ENCODE data around the gene OR2F1.

The OR2F1 gene

DNA sequence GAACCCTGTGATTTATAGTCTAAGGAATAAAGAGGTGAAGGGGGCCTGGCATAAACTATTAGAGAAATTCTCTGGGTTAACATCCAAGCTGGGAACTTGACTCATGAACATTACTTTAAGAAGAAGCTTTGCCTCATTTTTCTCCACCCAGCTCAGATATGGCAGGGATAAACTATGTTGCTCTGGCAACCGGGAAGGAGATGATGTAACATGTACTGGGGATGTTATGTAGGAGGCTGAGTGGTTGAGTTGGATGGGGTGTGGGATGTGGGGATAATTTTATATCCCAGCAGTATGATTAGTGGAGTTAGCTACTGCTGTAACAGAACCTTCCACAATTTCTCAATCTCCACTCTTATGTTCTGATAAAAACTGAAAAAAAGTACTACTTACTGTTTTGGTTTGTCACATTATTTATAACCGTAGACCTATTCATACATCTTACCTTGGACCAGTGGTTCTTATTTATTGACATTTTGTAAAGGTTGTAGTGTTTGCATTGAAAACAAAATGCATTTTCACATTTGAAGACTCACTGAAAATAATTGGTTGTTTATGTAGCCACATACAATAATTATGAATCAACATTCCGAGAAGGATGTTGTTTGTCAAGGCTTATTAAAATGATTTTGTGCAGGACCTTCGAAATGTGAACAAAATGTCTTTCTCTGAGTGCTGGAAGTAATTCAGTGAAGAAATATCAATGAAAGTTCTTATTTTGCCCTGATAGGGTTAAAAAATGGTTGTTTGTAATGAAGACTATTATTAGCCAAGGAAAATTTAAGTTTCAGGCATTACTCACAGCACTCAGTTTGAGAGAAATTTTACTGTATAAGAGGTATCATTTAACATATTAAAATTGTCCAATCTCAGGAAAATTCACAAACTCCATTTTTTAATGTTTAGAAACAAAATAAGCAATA lies 18.3 kb upstream of the OR2F1 start:
- H3K27ac ChIP-seq = no peak overlapping the region

DNA sequence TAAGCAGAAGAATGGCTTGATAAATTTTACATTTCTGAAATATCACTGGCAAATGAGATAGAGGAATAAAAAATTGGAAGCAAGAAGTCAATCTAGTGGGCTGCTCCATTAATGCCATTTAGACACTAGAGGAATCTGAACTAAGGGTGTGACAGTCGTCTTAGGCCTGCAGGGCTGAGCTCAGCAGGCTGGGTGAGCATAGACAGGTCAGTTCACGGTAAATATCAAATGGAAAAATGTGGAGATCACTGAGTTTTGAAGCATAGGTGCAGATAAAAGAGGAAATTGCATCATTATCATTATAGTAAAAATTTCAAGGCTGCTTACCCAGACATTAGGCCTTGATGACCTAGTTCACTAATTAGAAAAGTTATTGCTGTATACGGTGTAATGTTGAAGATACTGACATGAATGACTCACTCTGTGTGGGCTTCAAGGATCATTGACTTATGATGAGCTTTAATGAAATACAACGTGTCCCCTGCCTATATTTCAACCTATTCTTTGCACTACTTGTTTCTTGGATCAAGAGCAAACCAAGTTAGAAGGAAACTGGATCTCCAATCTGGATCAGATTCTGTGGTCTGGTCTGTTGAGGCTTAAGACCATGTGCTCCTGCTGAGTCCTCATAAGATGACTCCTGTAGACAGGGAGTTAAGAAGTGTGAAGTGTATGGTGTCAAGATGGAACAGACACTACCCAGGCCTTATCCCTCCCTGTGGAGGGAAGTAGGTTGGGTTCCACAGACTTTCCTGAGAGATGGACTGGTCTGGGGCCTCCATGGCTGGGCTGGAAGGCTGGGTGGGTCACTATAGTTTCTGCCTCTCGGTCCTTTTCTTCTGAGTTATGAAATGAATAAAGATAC lies 16.0 kb upstream of the OR2F1 start:
- TF ChIP-seq ZFX (IDR thresholded peaks at IDR 0.05) = no peak
- TF ChIP-seq, protein P1, sequence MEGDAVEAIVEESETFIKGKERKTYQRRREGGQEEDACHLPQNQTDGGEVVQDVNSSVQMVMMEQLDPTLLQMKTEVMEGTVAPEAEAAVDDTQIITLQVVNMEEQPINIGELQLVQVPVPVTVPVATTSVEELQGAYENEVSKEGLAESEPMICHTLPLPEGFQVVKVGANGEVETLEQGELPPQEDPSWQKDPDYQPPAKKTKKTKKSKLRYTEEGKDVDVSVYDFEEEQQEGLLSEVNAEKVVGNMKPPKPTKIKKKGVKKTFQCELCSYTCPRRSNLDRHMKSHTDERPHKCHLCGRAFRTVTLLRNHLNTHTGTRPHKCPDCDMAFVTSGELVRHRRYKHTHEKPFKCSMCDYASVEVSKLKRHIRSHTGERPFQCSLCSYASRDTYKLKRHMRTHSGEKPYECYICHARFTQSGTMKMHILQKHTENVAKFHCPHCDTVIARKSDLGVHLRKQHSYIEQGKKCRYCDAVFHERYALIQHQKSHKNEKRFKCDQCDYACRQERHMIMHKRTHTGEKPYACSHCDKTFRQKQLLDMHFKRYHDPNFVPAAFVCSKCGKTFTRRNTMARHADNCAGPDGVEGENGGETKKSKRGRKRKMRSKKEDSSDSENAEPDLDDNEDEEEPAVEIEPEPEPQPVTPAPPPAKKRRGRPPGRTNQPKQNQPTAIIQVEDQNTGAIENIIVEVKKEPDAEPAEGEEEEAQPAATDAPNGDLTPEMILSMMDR (conservative IDR thresholded peaks at IDR 0.05) = no peak
- H3K27ac ChIP-seq = no peak overlapping the region

More for the DNA sequence above, 18.3 kb upstream of the OR2F1 start:
- TF ChIP-seq, protein P1 (conservative IDR thresholded peaks at IDR 0.05) = no peak
- TF ChIP-seq ZFX (IDR thresholded peaks at IDR 0.05) = no peak

DNA sequence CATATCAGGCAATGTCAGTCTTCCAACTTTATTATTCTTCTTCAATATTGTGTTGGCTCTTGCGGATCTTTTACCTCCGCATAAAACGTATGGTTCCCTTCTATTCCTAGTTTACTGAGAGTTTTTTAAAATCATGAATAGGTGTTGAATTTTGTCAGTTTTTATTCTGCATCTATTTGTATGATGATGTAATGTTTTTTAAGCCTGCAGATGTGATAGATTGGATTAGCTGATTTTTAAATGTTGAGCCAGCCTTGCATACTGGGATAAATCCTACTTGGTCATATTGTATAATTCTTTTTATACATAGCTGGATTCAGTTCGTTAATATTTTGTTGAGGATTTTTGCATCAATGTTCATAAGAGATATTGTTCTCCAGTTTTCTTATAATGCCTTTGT lies 9.2 kb upstream of the OR2F1 start:
- TF ChIP-seq, protein P1 (conservative IDR thresholded peaks at IDR 0.05) = no peak
- no peak for TF ChIP-seq ZFX (IDR thresholded peaks at IDR 0.05)
- no peak overlapping the region for H3K27ac ChIP-seq

DNA sequence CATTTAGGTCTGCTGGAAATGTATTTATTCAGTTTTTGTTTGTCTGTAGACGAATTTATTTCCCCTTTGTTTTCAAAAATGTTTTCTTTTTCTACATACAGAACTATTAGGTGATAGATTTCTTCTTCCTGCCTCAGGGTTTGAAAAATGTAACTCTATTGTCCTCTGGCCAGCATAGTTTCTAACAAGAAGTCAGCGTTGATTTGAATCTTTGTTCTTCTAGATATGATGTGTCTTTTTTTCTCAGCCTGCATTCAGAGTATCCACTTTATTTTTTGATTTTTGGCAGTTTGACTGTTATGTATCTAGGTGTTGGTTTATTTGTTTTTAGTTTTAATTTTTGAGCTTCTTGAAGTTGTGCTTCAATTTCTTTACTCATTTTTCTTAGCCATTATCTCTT lies 7.5 kb upstream of the OR2F1 start:
- no peak for TF ChIP-seq ZFX (IDR thresholded peaks at IDR 0.05)
- TF ChIP-seq, protein P1 (conservative IDR thresholded peaks at IDR 0.05) = no peak
- H3K27ac ChIP-seq = no peak overlapping the region

DNA sequence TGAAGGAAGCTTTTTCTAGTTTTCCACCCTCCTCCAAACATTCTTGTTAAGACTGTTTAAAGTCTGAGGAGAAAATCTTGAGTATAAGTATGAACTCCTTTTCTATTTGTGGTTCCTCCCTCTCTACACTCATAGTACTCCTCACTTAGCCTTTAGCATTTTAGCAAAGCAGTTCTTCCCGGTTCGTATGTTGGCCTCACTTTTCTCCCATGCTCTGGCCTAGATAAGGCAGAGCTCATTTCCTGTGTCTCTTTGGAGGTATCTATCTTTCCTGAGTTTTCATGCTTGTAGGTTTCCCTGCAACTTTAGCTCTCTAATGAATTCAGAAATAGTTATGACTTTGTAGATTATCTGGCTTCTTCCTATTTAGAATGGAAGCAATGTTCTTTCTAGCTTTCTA lies 5.9 kb upstream of the OR2F1 start:
- H3K27ac ChIP-seq = no peak overlapping the region
- no peak for TF ChIP-seq ZFX (IDR thresholded peaks at IDR 0.05)
- TF ChIP-seq, protein P1 (conservative IDR thresholded peaks at IDR 0.05) = no peak

DNA sequence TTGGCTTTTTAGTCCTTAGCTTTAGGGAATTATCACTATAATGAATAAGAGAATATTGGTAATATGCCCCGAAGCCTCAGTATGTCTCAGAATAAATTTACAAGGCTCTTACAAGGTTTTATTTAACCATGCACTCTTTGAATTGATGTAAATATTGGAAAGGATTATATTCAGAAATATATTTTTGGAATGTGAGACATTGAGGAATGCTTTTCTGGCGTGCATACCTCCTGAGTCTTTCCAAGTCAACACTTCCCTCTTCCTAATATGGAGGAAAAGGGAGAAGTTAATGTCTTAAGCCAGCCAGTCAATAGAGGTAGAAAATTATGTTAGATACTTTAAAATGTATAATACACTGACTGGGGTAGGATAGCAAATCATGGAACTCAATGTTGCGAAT lies 1.2 kb upstream of the OR2F1 start:
- TF ChIP-seq ZFX (IDR thresholded peaks at IDR 0.05) = no peak
- TF ChIP-seq, protein P1 (conservative IDR thresholded peaks at IDR 0.05) = no peak
- no peak overlapping the region for H3K27ac ChIP-seq

DNA sequence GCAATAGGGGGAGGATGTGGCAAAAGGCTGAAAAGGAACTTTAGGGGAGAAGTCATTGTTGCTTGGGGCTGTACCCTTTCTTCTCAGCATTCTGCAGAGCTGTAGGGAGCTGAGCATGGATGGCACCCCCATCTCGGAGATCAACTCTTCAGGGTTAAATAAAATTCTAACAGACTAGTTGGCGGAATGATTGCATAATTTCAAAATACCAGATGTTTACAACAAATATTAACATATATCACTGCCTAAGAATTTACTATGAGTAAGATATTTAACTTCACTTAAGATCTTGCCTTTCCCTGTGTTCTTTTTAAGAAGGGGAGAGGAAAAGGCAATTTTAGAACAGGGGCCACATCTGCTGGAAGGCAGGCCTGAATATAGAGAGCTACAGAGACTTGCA lies 509 bp upstream of the OR2F1 start:
- no peak overlapping the region for H3K27ac ChIP-seq
- TF ChIP-seq, protein P1 (conservative IDR thresholded peaks at IDR 0.05) = no peak
- TF ChIP-seq ZFX (IDR thresholded peaks at IDR 0.05) = no peak

Measured in C4-2B (cell line).